Panc1 (cell line): ENCODE data around the gene PEPD.

Experiments used
- POLR2AphosphoS5 ChIP-seq: IDR thresholded peaks from 2 replicates; pipeline ENCODE4 v1.6.1; 2012; ENCODE audit warnings: mild to moderate bottlenecking, low read depth, low read length, moderate library complexity
- REST ChIP-seq, 2 experiments: IDR thresholded peaks; 2 replicates each; pipeline ENCODE4 v1.6.1; 2011 to 2012; ENCODE audit warnings: low read depth in 2 of 2, control low read depth in 1 of 2, low read length in 1 of 2, mild to moderate bottlenecking in 1 of 2, moderate library complexity in 1 of 2; ENCODE audit not compliant: insufficient read depth in 1 of 2
- SIN3A ChIP-seq: IDR thresholded peaks from 2 replicates; pipeline ENCODE4 v1.6.1; 2012; ENCODE audit warnings: low read depth, mild to moderate bottlenecking, low read length, moderate library complexity, borderline replicate concordance; ENCODE audit not compliant: insufficient read depth
- TF ChIP-seq, protein P1 (sequence below): fragments of 450-650 bp; IDR thresholded peaks from 2 replicates; pipeline ENCODE4 v1.5.1; 2017; ENCODE audit warnings: mild to moderate bottlenecking

DNA sequence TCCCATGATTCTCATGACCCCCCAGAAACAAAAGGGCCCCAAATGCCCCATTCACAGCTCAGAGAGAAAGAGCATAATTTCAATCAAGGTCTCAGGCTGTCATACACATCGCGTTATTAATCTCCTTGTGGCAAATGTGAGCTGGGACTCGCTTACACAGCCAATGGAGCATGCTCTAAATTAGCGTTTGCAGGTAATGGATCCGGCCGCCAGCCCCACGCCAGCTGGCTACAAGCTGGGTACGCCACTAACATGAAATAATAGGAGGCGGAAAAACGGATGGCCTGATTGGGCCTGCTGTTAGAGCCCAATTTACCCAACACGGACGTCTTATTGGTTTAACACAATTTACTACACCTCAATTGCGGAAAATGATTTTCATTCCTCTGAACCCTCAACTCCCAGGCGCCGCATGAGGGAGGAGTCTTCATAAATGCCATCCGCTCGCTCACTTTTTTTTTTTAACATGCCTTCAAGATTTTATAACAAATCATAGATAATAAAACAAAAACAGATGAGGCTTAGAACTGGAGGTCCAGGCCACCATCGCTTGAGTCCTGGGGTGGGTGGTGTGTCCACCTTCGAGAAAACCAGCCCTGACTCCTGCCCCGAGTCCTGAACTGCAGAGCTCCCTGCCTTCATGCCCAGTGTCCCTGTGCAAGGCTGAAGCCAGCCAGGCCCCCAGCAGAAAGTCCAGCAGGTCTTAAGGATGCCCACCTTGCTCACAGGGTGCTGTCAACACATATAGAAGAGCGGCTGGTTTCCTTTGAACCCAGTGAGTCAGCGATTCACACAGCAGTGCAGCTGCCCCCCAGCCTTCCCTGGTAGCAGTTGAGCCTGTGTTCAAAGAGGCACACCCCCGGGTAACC is 62.1 kb downstream of the PEPD start:
- TF ChIP-seq, protein P1, sequence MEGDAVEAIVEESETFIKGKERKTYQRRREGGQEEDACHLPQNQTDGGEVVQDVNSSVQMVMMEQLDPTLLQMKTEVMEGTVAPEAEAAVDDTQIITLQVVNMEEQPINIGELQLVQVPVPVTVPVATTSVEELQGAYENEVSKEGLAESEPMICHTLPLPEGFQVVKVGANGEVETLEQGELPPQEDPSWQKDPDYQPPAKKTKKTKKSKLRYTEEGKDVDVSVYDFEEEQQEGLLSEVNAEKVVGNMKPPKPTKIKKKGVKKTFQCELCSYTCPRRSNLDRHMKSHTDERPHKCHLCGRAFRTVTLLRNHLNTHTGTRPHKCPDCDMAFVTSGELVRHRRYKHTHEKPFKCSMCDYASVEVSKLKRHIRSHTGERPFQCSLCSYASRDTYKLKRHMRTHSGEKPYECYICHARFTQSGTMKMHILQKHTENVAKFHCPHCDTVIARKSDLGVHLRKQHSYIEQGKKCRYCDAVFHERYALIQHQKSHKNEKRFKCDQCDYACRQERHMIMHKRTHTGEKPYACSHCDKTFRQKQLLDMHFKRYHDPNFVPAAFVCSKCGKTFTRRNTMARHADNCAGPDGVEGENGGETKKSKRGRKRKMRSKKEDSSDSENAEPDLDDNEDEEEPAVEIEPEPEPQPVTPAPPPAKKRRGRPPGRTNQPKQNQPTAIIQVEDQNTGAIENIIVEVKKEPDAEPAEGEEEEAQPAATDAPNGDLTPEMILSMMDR: no peak
- no peak for TF ChIP-seq REST (IDR thresholded peaks at IDR 0.05; ENCODE audit: insufficient read depth in 1 of 2, low read depth in 2 of 2, low read length in 1 of 2)
- no peak for TF ChIP-seq POLR2AphosphoS5
- TF ChIP-seq SIN3A: no peak
